OCI-LY1 (cell line): ENCODE data around the gene HPCAL4.

Experiments
- CTCF ChIP-seq: fragments of 200-600 bp; sonication (generic), shearing (Covaris generic); IDR thresholded peaks from 2 replicates; pipeline ENCODE4 v1.5.1; 2017; ENCODE audit warnings: mild to moderate bottlenecking, antibody characterized with exemption, low read length, moderate library complexity, mixed read lengths
- EZH2 ChIP-seq: fragments of 200-600 bp; sonication (generic), shearing (Covaris generic); IDR thresholded peaks from 2 replicates; pipeline ENCODE4 v1.8.0; 2017; ENCODE audit warnings: borderline replicate concordance, mixed run types, mild to moderate bottlenecking, antibody characterized with exemption, low read length, moderate library complexity, mixed read lengths

- TF ChIP-seq CTCF (no peak), EZH2 (no peak)
Observed at GRCh38 chr1:39628807-39629350, 62.4 kb downstream of the HPCAL4 start.
